GM18951 (cell line): ENCODE results near the gene SCNN1B.
"Not testable (repeated sequence)": the region's sequence is repeated elsewhere in the genome, so short reads cannot be mapped to it uniquely, and the experiment has no call there.

ENCODE experiments used
- POLR2A ChIP-seq: IDR thresholded peaks from 4 replicates; pipeline ENCODE4 v1.6.1; 2011; ENCODE audit warnings: mild to moderate bottlenecking; ENCODE audit not compliant: insufficient read length, insufficient read depth; ENCODE audit errors: extremely low read depth
- in situ Hi-C: fragments of 300-500 bp; cut with MboI; formaldehyde crosslinking; loops from one replicate; pipeline ENCODE4 v1.12.0; 2022; ENCODE audit warnings: low sequenced_read_pairs, mixed read lengths, inconsistent platforms; ENCODE audit not compliant: unreplicated experiment

Gene SCNN1B

GRCh38 chr16:23302045-23302956 is at the start of gene SCNN1B:
Gene SCNN1B, plus strand, starts transcription at chr16:23302302. Its CDS starts 46,298 bp downstream, at chr16:23348600.
- no peak for TF ChIP-seq POLR2A
- in situ Hi-C loops, result no loop called here

- no peak for TF ChIP-seq POLR2A
- in situ Hi-C loops, result no loop called here
Observed at GRCh38 chr16:23252310-23252709, 49.8 kb upstream of the SCNN1B start.

DNA sequence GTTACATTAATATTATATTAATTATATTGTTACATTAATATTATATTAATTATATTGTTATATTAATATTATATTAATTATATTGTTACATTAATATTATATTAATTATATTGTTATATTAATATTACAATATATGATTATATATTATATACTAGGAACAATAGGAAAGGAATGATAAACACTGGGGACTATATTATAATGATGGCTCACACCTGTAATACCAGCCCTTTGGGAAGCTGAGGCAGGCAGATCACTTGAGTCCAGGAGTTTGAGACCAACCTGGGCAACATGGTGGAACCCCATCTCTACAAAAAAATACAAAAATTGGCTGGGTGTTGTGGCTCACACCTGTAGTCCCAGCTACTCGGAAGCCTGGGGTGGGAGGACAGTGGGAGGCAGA is 48.5 kb upstream of the SCNN1B start:
- in situ Hi-C loops, result not testable (repeated sequence)

DNA sequence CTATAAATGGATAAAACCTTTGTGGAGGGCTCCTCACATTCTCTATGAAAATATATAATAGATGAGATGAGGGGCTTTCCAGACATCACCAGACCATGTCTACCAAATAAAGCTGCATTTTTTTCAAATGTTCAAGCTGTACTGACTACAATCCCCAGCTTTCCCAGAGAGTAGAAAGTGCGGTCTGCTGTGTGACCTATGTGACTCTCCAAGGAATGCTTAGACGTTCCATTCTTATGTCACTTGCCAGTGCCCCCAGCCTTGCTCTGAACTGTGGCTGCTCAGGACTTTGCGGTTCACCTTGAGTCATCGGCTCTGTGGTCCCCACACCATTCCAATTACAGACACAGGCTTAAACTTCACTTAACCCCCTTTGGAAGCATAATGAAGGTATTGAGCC is 47.8 kb upstream of the SCNN1B start:
- TF ChIP-seq POLR2A, result no peak
- in situ Hi-C loops, result no loop called here

DNA sequence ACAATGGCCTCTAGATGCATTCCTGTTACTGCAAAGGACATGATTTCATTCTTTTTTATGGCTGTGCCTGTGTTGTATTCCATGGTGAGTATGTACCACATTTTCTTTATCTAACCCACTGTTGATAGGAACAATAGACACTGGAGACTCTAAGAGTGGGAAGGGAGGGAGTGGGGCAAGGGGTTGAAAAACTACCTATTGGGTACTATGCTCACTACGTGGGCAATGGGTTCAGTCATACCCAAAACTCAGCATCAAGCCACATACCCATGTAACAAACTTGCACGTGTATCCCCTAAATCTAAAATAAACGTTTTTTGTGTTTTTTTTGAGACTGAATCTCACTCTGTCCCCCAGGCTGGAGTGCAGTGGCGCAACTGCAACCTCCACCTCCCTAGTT is 47.1 kb upstream of the SCNN1B start:
- TF ChIP-seq POLR2A, result no peak
- in situ Hi-C loops, result no loop called here

- no peak for TF ChIP-seq POLR2A
- in situ Hi-C loops, result no loop called here
Observed at GRCh38 chr16:23256440-23256839, 45.7 kb upstream of the SCNN1B start.

GRCh38 chr16:23257682-23258081 is 44.4 kb upstream of the SCNN1B start:
- in situ Hi-C loops, result no loop called here
- TF ChIP-seq POLR2A, result no peak

- in situ Hi-C loops, result no loop called here
- TF ChIP-seq POLR2A, result no peak
Observed at GRCh38 chr16:23258919-23259237, 43.2 kb upstream of the SCNN1B start.

DNA sequence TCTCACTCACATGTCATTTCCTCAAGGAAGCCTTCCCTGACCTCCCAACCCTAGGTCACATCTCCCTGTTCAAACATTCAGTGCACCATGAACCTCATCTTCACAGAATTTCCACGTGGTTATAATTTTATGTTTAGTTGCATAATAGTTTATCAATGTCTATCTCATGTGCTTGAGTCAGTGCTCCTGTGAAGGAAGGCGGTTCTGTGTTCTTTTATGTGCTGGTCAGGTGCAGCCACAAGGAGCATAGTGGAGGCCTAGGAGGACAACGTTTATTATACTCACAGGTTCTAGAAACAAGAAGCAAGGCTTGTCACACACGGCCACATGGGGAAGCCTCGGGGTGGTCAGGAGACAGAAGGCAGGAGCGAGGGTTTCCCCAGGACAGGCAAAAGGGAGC is 34.5 kb upstream of the SCNN1B start:
- in situ Hi-C loops, result no loop called here
- no peak for TF ChIP-seq POLR2A

DNA sequence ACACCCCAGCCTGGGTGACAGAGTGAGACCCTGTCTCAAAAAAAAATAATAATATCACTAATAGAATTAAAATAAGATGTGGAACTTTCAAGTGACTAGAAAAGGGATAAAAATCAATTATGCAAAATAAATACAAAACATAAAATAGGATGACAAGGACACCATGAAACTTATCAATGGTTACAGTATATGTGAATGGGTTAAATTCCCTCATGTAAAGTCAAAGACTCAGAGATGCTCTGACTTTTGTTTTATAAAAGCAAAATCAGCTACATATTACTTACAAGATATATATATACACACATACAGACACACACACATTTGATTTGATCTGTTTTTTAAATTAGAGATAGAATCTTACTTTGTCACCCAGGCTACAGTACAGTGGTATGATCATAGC is 33.5 kb upstream of the SCNN1B start:
- TF ChIP-seq POLR2A, result no peak
- in situ Hi-C loops, result no loop called here

DNA sequence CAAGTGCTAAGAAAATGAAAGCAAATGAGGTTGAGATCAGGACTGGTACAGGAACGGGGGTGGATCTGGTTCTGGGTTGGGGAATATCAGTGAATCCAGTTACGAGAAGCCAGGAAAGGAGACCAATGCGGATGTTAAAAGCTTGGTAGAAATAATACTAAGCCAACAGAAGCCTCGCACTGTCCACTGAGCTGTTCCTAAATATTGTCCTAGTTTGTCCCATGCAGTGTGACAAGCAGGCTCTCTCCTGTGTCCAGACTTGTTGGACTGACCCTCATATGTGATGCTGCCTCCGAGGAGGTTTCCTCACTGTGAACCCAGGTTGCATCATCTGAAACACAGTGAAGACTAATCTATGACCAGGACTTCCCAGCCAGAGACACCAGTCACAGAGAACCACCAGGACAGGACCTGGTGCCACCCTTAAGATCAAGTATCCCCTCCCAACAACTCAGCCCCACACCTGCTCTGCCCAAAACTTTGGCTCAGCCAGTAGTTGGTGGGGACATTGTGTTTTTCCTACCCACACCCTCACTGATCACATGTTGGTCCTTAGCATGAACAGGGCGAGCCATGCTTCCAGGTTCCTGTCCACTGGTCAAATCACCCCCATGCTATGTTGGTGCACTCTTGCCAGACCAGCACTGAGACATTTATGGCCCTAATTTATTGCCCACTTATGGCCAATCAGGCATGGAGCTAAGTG is 32.7 kb upstream of the SCNN1B start:
- in situ Hi-C loops, result no loop called here
- no peak for TF ChIP-seq POLR2A

DNA sequence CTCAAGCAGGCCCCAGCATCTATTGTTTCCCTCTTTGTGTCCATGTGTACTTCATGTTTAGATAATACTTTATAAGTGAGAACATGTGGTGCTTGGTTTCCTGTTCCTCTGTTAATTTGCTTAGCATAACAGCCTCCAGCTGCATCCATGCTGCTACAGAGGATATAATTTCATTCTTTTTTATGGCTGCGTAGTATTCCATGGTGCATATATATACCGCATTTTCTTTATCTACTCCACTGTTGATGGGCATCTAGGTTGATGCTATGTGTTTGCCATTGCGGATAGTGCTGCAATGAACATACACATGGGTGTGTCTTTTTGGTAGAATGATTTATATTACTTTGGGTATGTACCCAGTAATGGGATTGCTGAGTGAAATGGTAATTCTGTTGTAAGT is 31.4 kb upstream of the SCNN1B start:
- no peak for TF ChIP-seq POLR2A
- in situ Hi-C loops, result no loop called here

DNA sequence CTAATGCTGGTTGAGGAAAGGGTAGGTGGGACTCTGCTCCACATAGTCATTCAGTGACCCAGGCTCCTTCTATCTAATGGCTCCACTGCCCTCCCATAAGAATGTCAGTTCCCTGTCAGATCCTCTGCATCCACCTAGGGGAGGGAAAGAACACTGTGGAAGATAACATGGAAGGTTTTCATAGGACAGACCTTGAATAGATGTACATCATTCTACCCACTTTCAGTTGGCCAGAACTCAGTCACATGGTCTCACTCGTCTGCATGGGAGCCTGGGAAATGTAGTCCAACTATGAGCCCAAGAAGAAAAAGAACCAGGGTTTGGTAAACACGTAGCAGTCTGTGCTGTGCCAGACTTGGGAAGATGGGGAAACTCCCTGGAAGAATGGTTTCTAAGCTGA is 27.1 kb upstream of the SCNN1B start:
- TF ChIP-seq POLR2A, result no peak
- in situ Hi-C loops, result no loop called here

DNA sequence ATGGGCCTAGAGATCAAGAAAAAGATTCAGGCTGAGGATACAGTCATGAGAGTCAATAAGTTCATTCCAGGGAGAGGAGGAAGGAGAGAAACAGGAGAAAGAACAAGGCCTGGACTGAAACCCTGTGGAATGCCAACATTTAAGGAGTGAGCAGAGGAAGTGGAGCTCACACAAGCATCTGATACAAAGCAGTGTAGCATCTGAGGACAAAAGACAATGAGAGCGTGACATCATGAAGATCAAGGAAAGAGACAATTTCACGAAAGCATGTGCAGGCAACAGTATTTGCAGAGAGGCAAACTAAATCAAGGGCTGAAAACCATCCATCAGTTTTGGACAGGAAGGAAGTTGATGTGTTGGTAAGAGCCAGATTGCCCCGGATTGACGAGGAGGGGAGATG is 25.3 kb upstream of the SCNN1B start:
- no peak for TF ChIP-seq POLR2A
- in situ Hi-C loops, result no loop called here
